Hippocampal formation (tissue), 2 donors: ENCODE data around the gene TBRG1.

Source experiments
- DNase-seq, 2 donors: peaks; one replicate each; lab custom pipeline; 2025; lab: John Stamatoyannopoulos, UW

The TBRG1 gene

DNA sequence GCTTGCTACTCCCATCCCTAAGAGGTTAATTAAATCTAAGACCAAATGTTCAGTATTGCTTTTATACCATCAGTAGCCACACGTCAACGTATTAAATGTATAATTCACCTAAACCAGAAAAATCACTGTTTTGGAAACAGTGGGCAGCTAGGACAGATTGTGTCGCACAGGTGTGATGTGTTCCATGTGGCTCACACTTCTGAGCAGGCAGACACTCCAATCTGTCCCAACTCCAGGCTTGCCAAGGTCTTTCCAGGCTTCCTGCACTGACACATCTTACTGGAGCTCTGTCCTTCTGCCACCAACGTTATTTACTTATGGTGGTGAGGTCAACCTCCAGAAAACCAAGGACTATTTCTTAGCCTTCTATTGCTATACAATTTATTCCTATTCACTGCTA, 39.4 kb downstream of the TBRG1 start:
- DNase-seq: no peak

DNA sequence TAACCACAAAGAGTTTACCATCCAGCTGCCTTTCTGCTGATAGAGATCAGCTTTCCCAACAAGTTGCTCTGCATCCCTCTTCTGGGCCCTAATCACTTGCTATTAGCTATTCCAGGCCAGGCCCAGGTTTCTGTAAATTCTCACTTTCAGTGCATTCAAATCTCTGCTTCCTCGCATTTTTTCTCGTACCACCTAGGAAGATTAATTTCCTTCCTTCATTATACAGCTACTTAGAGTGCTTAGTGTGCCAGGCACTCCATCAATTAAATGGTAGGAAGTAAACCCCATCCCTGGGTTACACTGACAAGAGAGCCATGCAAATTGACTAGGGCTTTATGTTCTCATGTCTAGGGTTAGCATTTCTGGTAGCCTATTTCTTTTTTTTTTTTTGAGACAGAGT, 41.2 kb downstream of the TBRG1 start:
- no peak for DNase-seq

GRCh38 chr11:124667601-124668000, 44.9 kb downstream of the TBRG1 start:
- no peak for DNase-seq

DNA sequence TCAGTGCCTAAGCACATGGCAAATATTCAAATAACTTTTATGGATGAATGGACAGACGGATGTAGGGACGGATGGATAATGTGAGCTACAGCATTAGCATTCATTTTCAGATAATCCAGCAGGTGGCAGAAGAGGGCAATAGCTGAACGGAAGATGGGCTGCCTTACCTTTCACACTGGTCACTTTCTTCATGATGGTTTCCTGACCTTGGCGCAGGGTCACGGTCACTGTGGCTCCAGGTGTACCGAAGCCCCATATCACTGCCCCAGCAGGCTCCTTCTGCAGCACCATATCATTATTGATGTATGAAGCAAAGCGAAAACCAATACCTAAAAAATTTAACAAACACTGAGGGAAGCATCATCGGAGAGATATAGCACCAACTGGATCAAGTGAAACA, 46.5 kb downstream of the TBRG1 start:
- peak in 1 of 2 donors; percentile 43 for DNase-seq

GRCh38 chr11:124670732-124671131, 48.1 kb downstream of the TBRG1 start:
- DNase-seq: no peak

- DNase-seq: no peak
These were observed 50.0 kb downstream of the TBRG1 start for GRCh38 chr11:124672536-124673215.

GRCh38 chr11:124673333-124674167, 50.9 kb downstream of the TBRG1 start, which contains the start of the genes SIAE and SPA17:
Gene SIAE (minus strand): TSS chr11:124673739. CDS start chr11:124673708, 31 bp downstream.
Gene SPA17 (plus strand): TSS chr11:124673904. CDS start chr11:124675265, 1,361 bp downstream.
- peak; percentile 75 to 83 for DNase-seq

DNA sequence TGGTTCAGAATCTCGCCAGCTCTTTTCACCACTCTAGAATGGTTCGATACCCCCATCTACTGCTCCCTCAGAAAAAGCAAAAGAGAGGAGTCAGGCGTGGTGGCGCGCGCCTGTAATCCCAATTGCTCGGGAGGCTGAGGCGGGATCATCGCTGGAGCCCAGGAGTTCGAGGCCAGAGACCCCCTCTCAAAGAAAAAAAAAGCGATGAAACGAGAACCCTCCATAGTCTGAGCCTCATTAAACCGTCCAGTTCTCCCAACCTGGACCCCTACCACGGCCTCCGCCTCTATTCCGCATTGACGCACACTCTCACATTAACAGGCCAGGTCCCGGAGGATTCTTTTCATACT, 51.5 kb downstream of the TBRG1 start:
- DNase-seq: no peak

DNA sequence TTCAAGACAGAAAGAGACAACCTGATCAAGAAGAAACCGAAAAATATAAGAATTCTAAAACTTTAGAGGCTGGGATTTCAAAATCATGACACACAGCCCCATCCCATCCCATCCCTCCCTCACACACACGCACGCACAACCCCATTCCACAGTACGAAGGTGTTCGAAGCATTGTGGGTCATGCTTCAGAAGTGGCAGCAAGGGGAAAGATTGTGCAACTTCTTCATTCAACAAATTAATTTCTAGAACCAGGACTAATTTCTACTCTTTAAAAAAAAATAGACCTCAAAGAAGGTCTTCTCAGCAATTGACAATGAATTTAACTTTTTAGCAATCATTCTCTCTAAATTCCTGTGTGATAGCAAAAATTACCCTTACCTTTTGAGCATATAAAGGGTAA, 51.9 kb downstream of the TBRG1 start:
- DNase-seq: no peak

- no peak for DNase-seq
These were observed 53.7 kb downstream of the TBRG1 start for GRCh38 chr11:124676386-124676785.

DNA sequence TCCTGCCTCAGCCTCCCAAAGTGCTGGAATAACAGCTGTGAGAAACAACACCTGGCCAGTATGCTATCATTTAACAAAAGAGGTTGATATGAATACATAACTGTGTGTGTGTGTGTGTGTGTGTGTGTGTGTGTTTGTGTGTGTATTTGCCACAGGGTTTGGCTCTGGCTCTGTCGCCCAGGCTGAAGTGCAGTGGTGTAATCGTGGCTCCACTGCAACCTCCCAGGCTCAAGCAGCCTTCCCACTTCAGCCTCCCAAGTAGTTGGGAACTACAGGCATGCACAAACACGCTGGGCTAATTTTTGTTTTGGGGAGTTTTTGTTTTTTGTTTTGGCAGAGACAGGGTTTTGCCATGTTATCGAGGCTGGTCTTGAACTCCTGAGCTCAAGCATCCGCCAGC, 55.8 kb downstream of the TBRG1 start:
- DNase-seq: no peak

DNA sequence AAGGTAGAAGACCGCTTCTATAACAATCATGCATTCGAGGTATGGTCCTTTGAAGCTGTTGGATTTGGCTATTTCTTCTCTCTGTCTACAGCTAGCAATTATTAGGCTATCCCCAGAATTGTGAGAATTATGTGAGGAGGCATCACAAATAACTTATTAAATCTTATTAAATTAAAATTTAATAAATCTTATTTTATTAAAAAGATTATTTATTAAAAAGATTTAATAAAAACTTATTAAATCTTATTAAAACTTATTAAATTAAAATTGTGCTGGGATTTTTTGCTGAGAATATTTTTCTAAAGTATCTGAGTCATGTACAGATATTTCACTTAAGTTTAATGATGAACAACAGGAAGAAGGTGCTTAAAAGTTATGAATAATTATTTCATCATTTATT, 58.8 kb downstream of the TBRG1 start:
- DNase-seq: no peak

GRCh38 chr11:124682443-124682842, 59.8 kb downstream of the TBRG1 start:
- DNase-seq: no peak
